ENCODE measurements around the gene FICD. TPM values are rescaled to one million over a fixed set of nuclear protein-coding genes. Genes with fewer than 3 reads are reported as not detected.
A peak's percentile ranks its signal among the peaks of the same experiment; 100 is the strongest.

Gene FICD
- total and polyA plus RNA-seq, 9 of the 15 experiments (the other 6 are each of a cell fraction or from before 2014, with no cell fraction given): 0.88 to 4.5 (median 1.9) TPM

DNA sequence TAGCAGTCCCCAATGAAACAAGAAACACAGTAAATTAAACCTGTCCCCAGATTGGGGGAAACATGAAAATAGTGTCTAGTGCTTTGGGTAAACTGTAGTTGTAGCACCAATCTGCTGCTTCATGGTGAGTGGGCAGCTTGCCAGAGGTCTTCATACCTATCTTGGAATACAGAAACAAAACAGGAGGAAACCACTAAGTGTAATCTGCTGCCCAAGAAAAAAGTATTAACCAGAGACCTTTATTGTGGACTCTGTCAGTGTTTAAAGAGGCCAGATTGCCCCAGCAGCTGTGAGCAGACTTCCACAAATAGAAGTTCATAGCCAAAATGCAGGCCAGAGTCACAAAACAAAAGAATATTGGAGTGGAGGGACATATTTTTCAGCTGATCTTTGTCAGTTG, 49.6 kb downstream of the FICD start (continued):
- TF ChIP-seq GABPB1 (CRISPR knock-in tag; IDR thresholded peaks at IDR 0.05): no peak
- no peak for TF ChIP-seq ZNF445 (CRISPR knock-in tag; IDR thresholded peaks at IDR 0.05; ENCODE audit: low read depth)
- TF ChIP-seq ZNF79 (CRISPR knock-in tag; IDR thresholded peaks at IDR 0.05; ENCODE audit: low read depth): no peak
- no peak for TF ChIP-seq MECOM (CRISPR knock-in tag; IDR thresholded peaks at IDR 0.05)
- no peak for TF ChIP-seq ZNF695 (CRISPR knock-in tag; IDR thresholded peaks at IDR 0.05)
- TF ChIP-seq ZNF217 (CRISPR knock-in tag; IDR thresholded peaks at IDR 0.05): no peak
- TF ChIP-seq SAFB2 (IDR thresholded peaks at IDR 0.05; ENCODE audit: borderline replicate concordance, low read depth, low read length, severe bottlenecking): no peak
- no peak for TF ChIP-seq ZNF133 (CRISPR knock-in tag; IDR thresholded peaks at IDR 0.05)
- no peak for TF ChIP-seq DNMT1 (IDR thresholded peaks at IDR 0.05)
- TF ChIP-seq ZZZ3 (IDR thresholded peaks at IDR 0.05): no peak
- peak; percentile 83 for TF ChIP-seq C11orf30 (IDR thresholded peaks at IDR 0.05; ENCODE audit: low read depth)
- TF ChIP-seq TRIM28 (IDR thresholded peaks at IDR 0.05): no peak
- TF ChIP-seq KDM5B (IDR thresholded peaks at IDR 0.05; ENCODE audit: insufficient replicate concordance, low read depth, low read length): no peak
- TF ChIP-seq HLTF (IDR thresholded peaks at IDR 0.05): no peak
- no peak for TF ChIP-seq ZFP30 (CRISPR knock-in tag; IDR thresholded peaks at IDR 0.05; ENCODE audit: borderline replicate concordance)
- TF ChIP-seq ILK (tag; IDR thresholded peaks at IDR 0.05; ENCODE audit: borderline replicate concordance, low read depth): no peak
- TF ChIP-seq ZNF766 (CRISPR knock-in tag; conservative IDR thresholded peaks at IDR 0.05): 0 out of 2 replicates have a peak, but pooled peaks have one; percentile 31
- no peak for TF ChIP-seq RBM14 (IDR thresholded peaks at IDR 0.05; ENCODE audit: borderline replicate concordance, insufficient read depth, low read depth, low read length)
- no peak for TF ChIP-seq ZNF12 (CRISPR knock-in tag; IDR thresholded peaks at IDR 0.05)
- TF ChIP-seq CBFA2T3 (IDR thresholded peaks at IDR 0.05): peak; percentile 83
- TF ChIP-seq TAF9B (IDR thresholded peaks at IDR 0.05; ENCODE audit: partially characterized antibody): no peak
- TF ChIP-seq ZNF707 (CRISPR knock-in tag; conservative IDR thresholded peaks at IDR 0.05): no peak
- no peak for TF ChIP-seq ETV5 (CRISPR knock-in tag; IDR thresholded peaks at IDR 0.05; ENCODE audit: low read depth)
- TF ChIP-seq CUX1 (CRISPR knock-in tag; IDR thresholded peaks at IDR 0.05): no peak
- TF ChIP-seq SUPT5H (IDR thresholded peaks at IDR 0.05): no peak

All from K562 (cell line).